DOHH2 (cell line): ENCODE data around the gene EVC2.

Source experiments
- EZH2phosphoT487 ChIP-seq: fragments of 200-600 bp; sonication (generic); IDR thresholded peaks from 2 replicates; pipeline ENCODE4 v1.6.1; 2017; ENCODE audit warnings: borderline replicate concordance, mild to moderate bottlenecking, antibody characterized with exemption, low read length, moderate library complexity, mixed read lengths
- TF ChIP-seq, protein P1 (sequence below): fragments of 200-600 bp; sonication (generic); IDR thresholded peaks from one replicate; pipeline ENCODE4 v1.5.1; 2014; ENCODE audit warnings: antibody characterized with exemption, mild to moderate bottlenecking, low read depth, low read length; ENCODE audit not compliant: poor library complexity, severe bottlenecking

DNA sequence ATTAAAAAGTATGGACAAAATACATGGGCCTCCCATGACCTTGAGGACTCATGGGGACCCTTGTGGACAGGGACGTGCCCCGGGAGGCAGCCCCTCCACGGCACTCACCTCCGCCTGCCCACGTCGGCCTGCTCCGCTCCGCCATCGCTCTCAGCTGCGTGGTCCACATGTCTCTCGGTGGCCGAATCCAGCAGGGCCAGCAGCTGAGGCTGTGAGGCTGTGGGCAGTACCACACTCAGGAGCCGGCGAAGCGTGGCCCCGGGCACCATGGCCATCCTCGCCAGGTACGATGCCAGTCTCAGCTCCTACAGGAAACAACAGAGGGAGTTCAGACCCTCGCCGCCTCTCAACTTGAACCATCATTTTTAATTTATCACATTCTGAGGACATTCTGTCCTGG, 140.0 kb downstream of the EVC2 start:
- TF ChIP-seq, protein P1, sequence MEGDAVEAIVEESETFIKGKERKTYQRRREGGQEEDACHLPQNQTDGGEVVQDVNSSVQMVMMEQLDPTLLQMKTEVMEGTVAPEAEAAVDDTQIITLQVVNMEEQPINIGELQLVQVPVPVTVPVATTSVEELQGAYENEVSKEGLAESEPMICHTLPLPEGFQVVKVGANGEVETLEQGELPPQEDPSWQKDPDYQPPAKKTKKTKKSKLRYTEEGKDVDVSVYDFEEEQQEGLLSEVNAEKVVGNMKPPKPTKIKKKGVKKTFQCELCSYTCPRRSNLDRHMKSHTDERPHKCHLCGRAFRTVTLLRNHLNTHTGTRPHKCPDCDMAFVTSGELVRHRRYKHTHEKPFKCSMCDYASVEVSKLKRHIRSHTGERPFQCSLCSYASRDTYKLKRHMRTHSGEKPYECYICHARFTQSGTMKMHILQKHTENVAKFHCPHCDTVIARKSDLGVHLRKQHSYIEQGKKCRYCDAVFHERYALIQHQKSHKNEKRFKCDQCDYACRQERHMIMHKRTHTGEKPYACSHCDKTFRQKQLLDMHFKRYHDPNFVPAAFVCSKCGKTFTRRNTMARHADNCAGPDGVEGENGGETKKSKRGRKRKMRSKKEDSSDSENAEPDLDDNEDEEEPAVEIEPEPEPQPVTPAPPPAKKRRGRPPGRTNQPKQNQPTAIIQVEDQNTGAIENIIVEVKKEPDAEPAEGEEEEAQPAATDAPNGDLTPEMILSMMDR = no peak
- no peak for TF ChIP-seq EZH2phosphoT487
